Nephron (organoid): ENCODE data around the gene DDX42.

Source experiments
- H3K27ac Mint-ChIP-seq, 3 experiments: 2 replicates each; pipeline ENCODE4 v1.8.0; 2020; ENCODE audit warnings: mixed read lengths in 3 of 3, mild to moderate bottlenecking in 2 of 3, moderate library complexity in 1 of 3
- H3K27me3 Mint-ChIP-seq: 2 replicates; pipeline ENCODE4 v1.8.0; 2021; ENCODE audit warnings: low read depth, mild to moderate bottlenecking, moderate library complexity, mixed read lengths
- H3K36me3 Mint-ChIP-seq: 2 replicates; pipeline ENCODE4 v1.8.0; 2020; ENCODE audit warnings: low read depth, mixed read lengths
- H3K4me1 Mint-ChIP-seq: 2 replicates; pipeline ENCODE4 v1.8.0; 2020; ENCODE audit warnings: mixed read lengths
- H3K4me3 Mint-ChIP-seq, 3 experiments: 2 replicates each; pipeline ENCODE4 v1.8.0; 2020; ENCODE audit warnings: mild to moderate bottlenecking in 3 of 3, mixed read lengths in 3 of 3, moderate library complexity in 2 of 3
- H3K9me3 Mint-ChIP-seq: 2 replicates; pipeline ENCODE4 v1.8.0; 2020; ENCODE audit warnings: mixed read lengths
- TF ChIP-seq, protein P1 (sequence below), 3 experiments: fragments of 200-600 bp; sonication (generic); IDR thresholded peaks; one replicate each; pipeline ENCODE4 v1.5.0; 2021; ENCODE audit warnings: antibody characterized with exemption in 3 of 3; ENCODE audit not compliant: unreplicated experiment in 3 of 3

The DDX42 gene

DNA sequence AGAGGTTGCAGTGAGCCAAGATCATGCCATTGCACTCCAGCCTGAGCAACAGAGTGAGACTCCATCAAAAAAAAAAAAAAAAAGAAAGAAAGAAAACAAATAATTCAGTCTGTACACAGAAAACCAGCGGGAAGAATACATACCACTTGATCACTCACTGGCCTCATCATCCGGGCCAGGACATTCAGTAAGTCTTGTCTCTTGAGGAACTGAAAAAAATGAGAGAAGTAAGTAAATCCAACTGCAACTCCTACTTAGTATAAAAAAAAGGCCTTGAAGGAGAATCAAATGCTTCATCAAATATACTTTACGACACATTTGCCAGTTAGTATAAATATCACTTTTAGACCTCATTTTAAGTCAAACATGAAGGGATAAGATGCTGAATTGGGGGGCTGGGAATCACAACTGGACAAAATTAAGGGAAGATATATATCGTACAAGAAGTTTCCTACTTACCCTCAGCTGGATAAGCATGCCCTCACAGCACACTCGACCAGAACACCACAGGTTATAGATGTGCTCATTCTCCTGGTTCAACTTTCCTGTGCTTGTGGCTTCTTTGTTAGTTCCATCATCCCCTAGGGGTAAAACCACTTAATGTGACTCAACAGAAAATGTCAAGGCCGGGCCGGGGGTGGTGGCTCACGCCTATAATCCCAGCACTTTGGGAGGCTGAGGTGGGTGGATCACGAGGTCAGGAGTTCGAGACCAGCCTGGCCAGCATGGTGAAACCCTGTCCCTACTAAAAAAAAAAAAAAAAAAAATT, 13.0 kb upstream of the DDX42 start:
- H3K4me1 Mint-ChIP-seq, result no peaks in the 10 kb centered on the region
- no peak overlapping the region for H3K27ac Mint-ChIP-seq
- TF ChIP-seq, protein P1, sequence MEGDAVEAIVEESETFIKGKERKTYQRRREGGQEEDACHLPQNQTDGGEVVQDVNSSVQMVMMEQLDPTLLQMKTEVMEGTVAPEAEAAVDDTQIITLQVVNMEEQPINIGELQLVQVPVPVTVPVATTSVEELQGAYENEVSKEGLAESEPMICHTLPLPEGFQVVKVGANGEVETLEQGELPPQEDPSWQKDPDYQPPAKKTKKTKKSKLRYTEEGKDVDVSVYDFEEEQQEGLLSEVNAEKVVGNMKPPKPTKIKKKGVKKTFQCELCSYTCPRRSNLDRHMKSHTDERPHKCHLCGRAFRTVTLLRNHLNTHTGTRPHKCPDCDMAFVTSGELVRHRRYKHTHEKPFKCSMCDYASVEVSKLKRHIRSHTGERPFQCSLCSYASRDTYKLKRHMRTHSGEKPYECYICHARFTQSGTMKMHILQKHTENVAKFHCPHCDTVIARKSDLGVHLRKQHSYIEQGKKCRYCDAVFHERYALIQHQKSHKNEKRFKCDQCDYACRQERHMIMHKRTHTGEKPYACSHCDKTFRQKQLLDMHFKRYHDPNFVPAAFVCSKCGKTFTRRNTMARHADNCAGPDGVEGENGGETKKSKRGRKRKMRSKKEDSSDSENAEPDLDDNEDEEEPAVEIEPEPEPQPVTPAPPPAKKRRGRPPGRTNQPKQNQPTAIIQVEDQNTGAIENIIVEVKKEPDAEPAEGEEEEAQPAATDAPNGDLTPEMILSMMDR (IDR thresholded peaks at IDR 0.05; ENCODE audit: unreplicated experiment in 3 of 3), result no peak
- no peak overlapping the region for H3K4me3 Mint-ChIP-seq
- no peaks in the 10 kb centered on the region for H3K27me3 Mint-ChIP-seq
- H3K9me3 Mint-ChIP-seq, result no peaks in the 10 kb centered on the region
- peaks cover 60% of the 10 kb centered on the region for H3K36me3 Mint-ChIP-seq

DNA sequence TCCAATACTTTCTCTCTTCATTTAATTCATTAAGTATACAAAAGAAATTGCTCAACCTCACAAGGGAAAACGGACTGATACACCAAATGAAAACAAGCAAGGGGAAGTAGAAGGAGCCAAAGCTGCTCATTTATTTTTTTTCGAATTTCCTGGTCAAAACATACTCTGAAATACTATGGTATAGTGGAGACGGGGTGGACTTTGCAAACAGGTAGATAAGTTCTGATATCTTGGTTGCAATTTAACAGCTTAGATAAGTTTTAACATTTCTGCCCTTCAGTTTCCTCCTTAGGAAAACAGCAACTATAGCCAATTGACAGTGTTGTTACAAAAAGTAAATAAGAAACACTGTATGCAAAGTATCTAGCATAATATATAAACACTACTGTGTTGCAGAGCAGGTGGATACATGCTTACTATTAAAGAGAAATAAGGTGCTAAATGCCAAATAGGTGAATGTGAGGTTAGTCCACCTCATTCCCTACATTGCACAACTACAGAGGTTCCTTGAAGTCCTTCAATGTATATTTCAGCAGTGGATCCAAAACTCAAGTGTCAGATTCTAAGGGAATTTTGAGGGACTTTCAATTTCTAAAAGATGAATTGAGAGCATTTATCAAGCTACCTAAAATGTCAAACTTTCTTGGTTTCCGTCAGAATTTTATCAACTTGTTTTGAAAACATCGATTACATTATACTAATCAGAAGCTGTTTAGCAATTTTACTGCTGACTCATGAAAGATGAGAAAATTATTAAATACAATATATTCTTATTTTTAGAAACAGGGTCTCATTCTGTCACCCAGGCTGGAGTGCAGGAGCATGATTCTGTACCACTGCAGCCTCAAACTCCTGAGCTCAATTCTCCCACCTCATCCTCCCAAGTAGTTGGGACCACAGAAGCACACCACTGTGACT, 11.6 kb upstream of the DDX42 start:
- Mint-ChIP-seq H3K36me3 (peaks cover 52% of the 10 kb centered on the region), H3K9me3 (no peaks in the 10 kb centered on the region), H3K4me1 (no peaks in the 10 kb centered on the region), H3K27ac (no peak overlapping the region), H3K4me3 (no peak overlapping the region), H3K27me3 (no peaks in the 10 kb centered on the region)
- TF ChIP-seq, protein P1 (IDR thresholded peaks at IDR 0.05; ENCODE audit: unreplicated experiment in 3 of 3), result no peak

DNA sequence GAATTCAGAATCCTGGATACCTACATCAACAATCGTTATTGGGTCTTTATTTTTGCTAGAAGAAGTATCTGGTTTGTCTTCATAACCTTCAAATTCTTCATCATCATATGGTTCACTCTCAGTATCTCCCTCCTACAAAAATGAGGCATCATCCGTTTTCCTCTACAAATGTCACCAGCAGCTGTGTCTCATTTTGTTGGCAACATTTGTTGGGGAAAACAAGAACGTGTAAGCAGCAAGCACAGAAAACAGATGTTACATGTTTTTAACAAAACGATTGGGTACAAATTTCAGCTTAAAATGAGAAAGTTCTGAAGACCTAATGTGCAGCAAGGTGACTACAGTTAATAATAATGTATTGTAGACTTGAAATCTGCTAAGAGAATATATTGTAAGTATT, 9.3 kb upstream of the DDX42 start:
- no peaks in the 10 kb centered on the region for H3K4me1 Mint-ChIP-seq
- no peaks in the 10 kb centered on the region for H3K27me3 Mint-ChIP-seq
- TF ChIP-seq, protein P1 (IDR thresholded peaks at IDR 0.05; ENCODE audit: unreplicated experiment in 3 of 3), result no peak
- no peak overlapping the region for H3K4me3 Mint-ChIP-seq
- H3K9me3 Mint-ChIP-seq, result no peaks in the 10 kb centered on the region
- H3K36me3 Mint-ChIP-seq, result peaks cover 45% of the 10 kb centered on the region
- no peak overlapping the region for H3K27ac Mint-ChIP-seq

DNA sequence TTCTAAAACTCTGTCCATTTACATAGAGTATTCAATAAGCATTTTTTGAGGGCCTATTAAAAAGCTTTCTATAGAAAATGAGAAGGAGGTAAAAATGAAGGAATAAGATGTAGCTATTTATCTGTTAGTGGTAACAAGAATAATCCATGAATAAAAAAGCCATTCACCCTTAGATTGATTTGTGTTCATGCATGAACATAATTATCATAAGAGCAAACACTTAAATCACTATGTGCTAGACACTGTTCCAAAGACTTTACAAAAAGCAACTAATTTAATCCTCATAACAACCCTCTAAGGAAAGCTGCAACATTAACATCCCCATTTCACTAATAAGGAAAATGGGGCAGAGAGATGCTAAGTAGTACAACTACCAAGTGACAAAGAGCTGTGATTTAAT, 7.2 kb upstream of the DDX42 start:
- Mint-ChIP-seq H3K4me1 (no peaks in the 10 kb centered on the region), H3K9me3 (no peaks in the 10 kb centered on the region), H3K4me3 (no peak overlapping the region), H3K36me3 (peaks cover 30% of the 10 kb centered on the region), H3K27ac (no peak overlapping the region), H3K27me3 (no peaks in the 10 kb centered on the region)
- TF ChIP-seq, protein P1 (IDR thresholded peaks at IDR 0.05; ENCODE audit: unreplicated experiment in 3 of 3), result no peak

DNA sequence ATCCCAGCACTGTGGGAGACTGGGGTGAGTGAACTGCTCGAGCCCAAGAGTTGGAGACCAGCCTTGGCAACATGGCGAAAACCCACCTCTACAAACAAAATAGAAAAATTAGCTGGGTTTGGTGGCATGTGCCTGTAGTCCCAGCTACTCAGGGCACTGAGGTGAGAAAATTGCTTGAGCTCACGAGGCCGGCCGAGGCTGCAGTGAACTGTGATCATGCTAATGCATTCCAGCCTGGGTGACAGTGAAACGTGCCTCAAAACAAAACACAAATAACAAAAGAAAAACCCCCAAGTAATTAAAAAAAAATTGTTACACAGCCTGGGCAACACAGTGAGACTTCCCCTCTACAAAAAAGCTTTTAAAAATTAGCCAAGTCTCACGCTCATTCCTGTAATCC, 5.5 kb upstream of the DDX42 start:
- TF ChIP-seq, protein P1 (IDR thresholded peaks at IDR 0.05; ENCODE audit: unreplicated experiment in 3 of 3), result no peak
- H3K4me1 Mint-ChIP-seq, result peaks cover 10% of the 10 kb centered on the region
- no peaks in the 10 kb centered on the region for H3K27me3 Mint-ChIP-seq
- peaks cover 22% of the 10 kb centered on the region for H3K36me3 Mint-ChIP-seq
- H3K4me3 Mint-ChIP-seq, result no peak overlapping the region
- H3K27ac Mint-ChIP-seq, result peak overlapping the region in 1 of 3 experiments; percentile 77
- no peaks in the 10 kb centered on the region for H3K9me3 Mint-ChIP-seq
